Tibial nerve (tissue), 4 donors: ENCODE measurements around the gene BTBD10. TPM values are rescaled to one million over a fixed set of nuclear protein-coding genes. Genes with fewer than 3 reads are reported as not detected.

Experiments used
- DNase-seq, 2 donors: peaks; one replicate each; pipeline ENCODE4 v3.0.0-alpha.2; 2019; ENCODE audit warnings: low spot score in 2 of 2
- H3K27ac ChIP-seq, 4 donors: fragments of 200-600 bp; sonication (generic) in 3 of 4; one replicate each; pipeline ENCODE4 v1.5.1; 2017 to 2019; ENCODE audit warnings: mild to moderate bottlenecking in 1 of 4
- H3K27me3 ChIP-seq, 2 donors: fragments of 200-600 bp; sonication (generic) in 1 of 2; one replicate each; pipeline versions ENCODE4 v1.5.1 to v1.6.0; 2017 to 2019
- H3K36me3 ChIP-seq, 3 donors: fragments of 200-600 bp; sonication (generic); one replicate each; pipeline ENCODE4 v1.5.1; 2018 to 2019
- H3K4me1 ChIP-seq, 4 donors: fragments of 200-600 bp; sonication (generic) in 3 of 4; one replicate each; pipeline ENCODE4 v1.5.1; 2017 to 2019
- H3K4me3 ChIP-seq, 4 donors: fragments of 200-600 bp; sonication (generic) in 3 of 4; one replicate each; pipeline ENCODE4 v1.5.1; 2017 to 2019; ENCODE audit warnings: mild to moderate bottlenecking in 1 of 4, moderate library complexity in 1 of 4
- H3K9me3 ChIP-seq, 4 donors: fragments of 200-600 bp; sonication (generic) in 3 of 4; one replicate each; pipeline ENCODE4 v1.5.1; 2017 to 2019
- EP300 ChIP-seq, 2 donors: sonication (generic); formaldehyde crosslinking; IDR thresholded peaks; one replicate each; pipeline ENCODE4 v1.6.1; 2017; ENCODE audit warnings: antibody characterized with exemption in 2 of 2, mild to moderate bottlenecking in 1 of 2
- POLR2A ChIP-seq, 2 donors: fragments of 450-650 bp; IDR thresholded peaks; one replicate each; pipeline ENCODE4 v1.6.1; 2017; ENCODE audit warnings: antibody characterized with exemption in 2 of 2, mild to moderate bottlenecking in 2 of 2, moderate library complexity in 2 of 2
- WGBS, 2 donors: methylation state at CpG; one replicate each; pipeline ENCODE4 v1.1.5; 2018; 5-methylcytosine and 5-hydroxymethylcytosine counted together
- total RNA-seq, 4 donors: library from RNA; depleted of rRNA; stranded (reverse); fragments of >200 nt; gene quantifications; one replicate each; pipeline ENCODE4 v1.1.0, GENCODE V29; 2016
- TF ChIP-seq, protein P1 (sequence below), 5 experiments: fragments of 200-600 bp in 3 of 5; fragments of 450-650 bp in 2 of 5; sonication (generic) in 3 of 5; IDR thresholded peaks; one replicate each; pipeline ENCODE4 v1.5.1; 2016 to 2019; ENCODE audit warnings: antibody characterized with exemption in 5 of 5, mild to moderate bottlenecking in 3 of 5, moderate library complexity in 2 of 5

The BTBD10 gene
- total RNA-seq, 4 donors from 2014 or later: 29.8 to 37.0 (median 33.7) TPM

GRCh38 chr11:13462311-13462900 lies 616 bp downstream of the BTBD10 start:
- H3K36me3 ChIP-seq: no peaks in the 10 kb centered on the region
- H3K4me3 ChIP-seq: peak overlapping the region; percentile 60 to 88 (median 74)
- H3K27ac ChIP-seq: peak overlapping the region; percentile 47 to 92 (median 82)
- TF ChIP-seq POLR2A (IDR thresholded peaks at IDR 0.05) (no peak), EP300 (IDR thresholded peaks at IDR 0.05) (no peak)
- TF ChIP-seq, protein P1, sequence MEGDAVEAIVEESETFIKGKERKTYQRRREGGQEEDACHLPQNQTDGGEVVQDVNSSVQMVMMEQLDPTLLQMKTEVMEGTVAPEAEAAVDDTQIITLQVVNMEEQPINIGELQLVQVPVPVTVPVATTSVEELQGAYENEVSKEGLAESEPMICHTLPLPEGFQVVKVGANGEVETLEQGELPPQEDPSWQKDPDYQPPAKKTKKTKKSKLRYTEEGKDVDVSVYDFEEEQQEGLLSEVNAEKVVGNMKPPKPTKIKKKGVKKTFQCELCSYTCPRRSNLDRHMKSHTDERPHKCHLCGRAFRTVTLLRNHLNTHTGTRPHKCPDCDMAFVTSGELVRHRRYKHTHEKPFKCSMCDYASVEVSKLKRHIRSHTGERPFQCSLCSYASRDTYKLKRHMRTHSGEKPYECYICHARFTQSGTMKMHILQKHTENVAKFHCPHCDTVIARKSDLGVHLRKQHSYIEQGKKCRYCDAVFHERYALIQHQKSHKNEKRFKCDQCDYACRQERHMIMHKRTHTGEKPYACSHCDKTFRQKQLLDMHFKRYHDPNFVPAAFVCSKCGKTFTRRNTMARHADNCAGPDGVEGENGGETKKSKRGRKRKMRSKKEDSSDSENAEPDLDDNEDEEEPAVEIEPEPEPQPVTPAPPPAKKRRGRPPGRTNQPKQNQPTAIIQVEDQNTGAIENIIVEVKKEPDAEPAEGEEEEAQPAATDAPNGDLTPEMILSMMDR (IDR thresholded peaks at IDR 0.05): no peak
- WGBS, 2 donors: 3% methylated on average over 17 to 18 of the region's 18 CpGs
- H3K9me3 ChIP-seq: no peaks in the 10 kb centered on the region
- peaks cover 0 to 34% (median 11%) of the 10 kb centered on the region in 4 donors for H3K4me1 ChIP-seq
- no peaks in the 10 kb centered on the region for H3K27me3 ChIP-seq
- peak; percentile 24 to 51 for DNase-seq

- TF ChIP-seq EP300 (IDR thresholded peaks at IDR 0.05): no peak
- TF ChIP-seq POLR2A (IDR thresholded peaks at IDR 0.05): no peak
- TF ChIP-seq, protein P1 (IDR thresholded peaks at IDR 0.05): no peak
- Histone ChIP-seq H3K27ac (no peak overlapping the region), H3K4me1 (peaks cover 0 to 33% (median 11%) of the 10 kb centered on the region in 4 donors), H3K36me3 (no peaks in the 10 kb centered on the region), H3K27me3 (no peaks in the 10 kb centered on the region), H3K4me3 (no peak overlapping the region), H3K9me3 (no peaks in the 10 kb centered on the region)
- WGBS, 2 donors: 88 to 89% methylated on average over 3 of the region's 3 CpGs
- DNase-seq: no peak
Observed at GRCh38 chr11:13461291-13461690, 1.7 kb downstream of the BTBD10 start.

- no peak overlapping the region for H3K27ac ChIP-seq
- H3K9me3 ChIP-seq: peaks cover 0 to 14% (median 2%) of the 10 kb centered on the region in 4 donors
- no peak for DNase-seq
- peaks cover 0 to 11% (median 0%) of the 10 kb centered on the region in 3 donors for H3K36me3 ChIP-seq
- WGBS, 2 donors: 87% methylated on average over 2 of the region's 2 CpGs
- peaks cover 0 to 23% (median 0%) of the 10 kb centered on the region in 4 donors for H3K4me1 ChIP-seq
- TF ChIP-seq POLR2A (IDR thresholded peaks at IDR 0.05) (no peak), EP300 (IDR thresholded peaks at IDR 0.05) (no peak)
- TF ChIP-seq, protein P1 (IDR thresholded peaks at IDR 0.05): no peak
- H3K4me3 ChIP-seq: no peak overlapping the region
- H3K27me3 ChIP-seq: no peaks in the 10 kb centered on the region
Observed at GRCh38 chr11:13450832-13451397, 12.1 kb downstream of the BTBD10 start.

- TF ChIP-seq POLR2A (IDR thresholded peaks at IDR 0.05) (no peak), EP300 (IDR thresholded peaks at IDR 0.05) (no peak)
- TF ChIP-seq, protein P1 (IDR thresholded peaks at IDR 0.05): no peak
- Histone ChIP-seq H3K4me1 (peaks cover 0 to 23% (median 0%) of the 10 kb centered on the region in 4 donors), H3K27me3 (no peaks in the 10 kb centered on the region), H3K36me3 (peaks cover 0 to 11% (median 0%) of the 10 kb centered on the region in 3 donors), H3K27ac (peak overlapping the region in 1 of 4 donors; percentile 53), H3K4me3 (no peak overlapping the region), H3K9me3 (peaks cover 0 to 14% (median 2%) of the 10 kb centered on the region in 4 donors)
- 0 to 76% methylated on average over 1 of the region's 1 CpG for WGBS, 2 donors
- DNase-seq: no peak
Observed at GRCh38 chr11:13449522-13449921, 13.5 kb downstream of the BTBD10 start.

DNA sequence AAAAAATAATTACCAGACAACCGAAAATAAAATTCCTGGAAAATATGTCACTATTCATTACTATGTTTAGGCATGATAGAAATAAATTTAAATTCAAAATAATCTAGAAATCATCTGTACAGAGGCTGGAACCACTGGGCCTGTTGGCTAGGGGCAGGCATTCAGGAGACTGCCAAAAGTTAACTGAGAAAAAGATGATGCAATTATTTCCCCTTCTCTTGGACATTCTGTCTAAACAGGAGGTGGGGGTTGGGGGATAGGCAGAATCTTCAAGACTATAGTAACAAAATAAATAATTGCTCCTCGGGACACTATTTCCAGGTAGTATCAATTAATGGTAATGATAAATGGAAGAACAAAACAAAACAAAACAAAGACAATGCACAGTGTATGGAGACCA lies 14.1 kb downstream of the BTBD10 start:
- H3K4me3 ChIP-seq: no peak overlapping the region
- DNase-seq: peak in 1 of 2 donors; percentile 25
- peak overlapping the region in 1 of 4 donors; percentile 53 for H3K27ac ChIP-seq
- H3K36me3 ChIP-seq: peaks cover 0 to 11% (median 0%) of the 10 kb centered on the region in 3 donors
- peaks cover 0 to 19% (median 0%) of the 10 kb centered on the region in 4 donors for H3K4me1 ChIP-seq
- 54 to 55% methylated on average over 2 of the region's 2 CpGs for WGBS, 2 donors
- TF ChIP-seq EP300 (IDR thresholded peaks at IDR 0.05): peak in 1 of 2 donors; percentile 25
- TF ChIP-seq, protein P1 (IDR thresholded peaks at IDR 0.05): no peak
- H3K27me3 ChIP-seq: no peaks in the 10 kb centered on the region
- peaks cover 0 to 14% (median 2%) of the 10 kb centered on the region in 4 donors for H3K9me3 ChIP-seq
